ENCODE data around the gene CARTPT. TPM values are rescaled to one million over a fixed set of nuclear protein-coding genes. Genes with fewer than 3 reads are reported as not detected.

CARTPT gene
- 0.23 TPM for total RNA-seq

DNA sequence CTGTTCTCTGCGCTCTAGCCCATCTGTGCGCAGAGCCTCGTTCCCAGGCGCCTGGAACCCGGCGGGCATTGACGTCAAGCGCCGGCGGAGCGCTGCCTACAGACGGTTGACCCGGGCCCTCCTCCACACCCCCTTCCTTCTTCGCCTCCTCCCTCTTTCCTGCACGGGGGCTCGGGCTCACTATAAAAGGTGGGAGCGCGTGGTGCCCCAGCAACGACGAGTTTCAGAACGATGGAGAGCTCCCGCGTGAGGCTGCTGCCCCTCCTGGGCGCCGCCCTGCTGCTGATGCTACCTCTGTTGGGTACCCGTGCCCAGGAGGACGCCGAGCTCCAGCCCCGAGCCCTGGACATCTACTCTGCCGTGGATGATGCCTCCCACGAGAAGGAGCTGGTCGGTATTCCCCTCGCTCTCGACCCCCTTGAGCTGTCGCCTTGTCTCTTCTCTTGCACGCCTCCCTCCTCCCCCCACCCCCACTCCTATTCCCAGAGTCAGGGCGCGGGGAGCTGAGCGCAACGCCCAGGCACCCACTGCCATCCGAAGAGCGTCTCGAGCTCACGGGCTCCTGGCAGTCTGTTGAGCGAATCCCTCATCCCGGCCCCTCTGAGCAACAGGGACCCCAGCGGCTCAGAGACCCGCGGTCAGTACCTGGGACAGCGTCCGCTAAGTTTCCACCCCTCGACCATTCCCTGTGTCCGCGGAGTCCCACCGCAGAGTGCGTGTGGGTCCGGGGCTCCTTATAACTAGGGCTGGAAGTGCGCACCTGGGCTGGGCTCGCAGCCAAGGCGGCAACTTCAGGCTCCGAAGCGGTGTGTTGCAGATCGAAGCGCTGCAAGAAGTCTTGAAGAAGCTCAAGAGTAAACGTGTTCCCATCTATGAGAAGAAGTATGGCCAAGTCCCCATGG lies at the start of gene CARTPT:
Gene CARTPT, plus strand, starts transcription at position 213 of the 902 bp plus-strand sequence. Its CDS starts 19 bp downstream, at position 232.
- no peak for DNase-seq (ENCODE audit: low spot score)

DNA sequence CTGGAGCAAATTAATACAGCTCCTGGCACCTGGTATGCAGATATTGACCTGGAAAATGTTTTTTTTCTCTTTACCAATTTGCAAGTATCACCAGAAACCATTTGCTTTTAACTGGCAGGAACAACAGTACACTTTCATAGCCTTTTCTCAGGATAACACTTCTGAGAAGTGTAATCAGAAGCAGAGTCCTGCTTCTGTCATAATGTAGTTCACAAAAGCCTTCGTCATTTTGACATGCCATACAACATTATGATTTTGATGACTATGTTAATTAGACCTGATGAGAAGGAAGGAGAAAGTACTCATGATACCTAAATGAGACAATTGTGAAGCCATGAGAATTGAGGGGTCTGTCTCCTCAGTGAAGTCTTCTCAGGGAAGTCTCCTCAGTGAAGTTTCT lies 41.1 kb upstream of the CARTPT start:
- no peak for DNase-seq (ENCODE audit: low spot score)

DNA sequence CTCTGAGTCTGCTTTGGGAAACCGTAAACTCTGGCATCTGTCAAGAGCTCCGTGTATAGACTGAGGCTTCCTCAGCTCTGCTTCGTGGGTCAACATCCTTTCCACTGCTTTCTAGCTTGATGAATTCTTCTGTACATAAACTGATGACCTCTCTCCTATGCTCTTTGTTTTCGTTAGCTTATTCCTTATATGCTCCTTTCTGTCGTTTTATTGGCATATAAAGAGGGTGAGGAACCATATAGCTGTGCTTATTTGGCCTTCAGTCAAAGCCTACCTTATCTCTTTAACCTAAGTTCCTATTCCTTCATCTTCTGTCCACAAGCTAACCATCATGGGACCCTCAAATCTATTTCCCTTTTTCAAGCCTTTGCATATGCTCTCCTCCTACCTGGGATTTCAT lies 39.4 kb upstream of the CARTPT start:
- DNase-seq (ENCODE audit: low spot score) = no peak

DNA sequence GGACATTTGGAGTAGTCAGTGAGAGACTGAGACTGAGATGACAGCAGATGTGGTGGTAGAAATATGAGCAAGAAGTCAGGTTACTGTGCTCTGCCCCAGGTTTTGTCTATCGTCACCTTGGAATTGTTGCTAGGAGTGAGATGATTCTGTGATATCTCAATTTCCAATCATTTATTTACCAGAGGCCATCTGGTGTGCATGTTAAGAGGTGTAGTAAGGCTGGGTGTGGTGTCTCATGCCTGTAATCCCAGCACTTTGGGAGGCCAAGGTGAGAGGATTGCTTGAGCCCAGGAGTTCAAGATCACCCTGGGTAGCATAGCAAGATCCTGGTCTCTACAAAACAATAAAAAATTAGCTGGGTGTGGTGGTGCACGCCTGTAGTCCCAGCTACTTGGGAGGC lies 38.6 kb upstream of the CARTPT start:
- DNase-seq (ENCODE audit: low spot score) = no peak

DNA sequence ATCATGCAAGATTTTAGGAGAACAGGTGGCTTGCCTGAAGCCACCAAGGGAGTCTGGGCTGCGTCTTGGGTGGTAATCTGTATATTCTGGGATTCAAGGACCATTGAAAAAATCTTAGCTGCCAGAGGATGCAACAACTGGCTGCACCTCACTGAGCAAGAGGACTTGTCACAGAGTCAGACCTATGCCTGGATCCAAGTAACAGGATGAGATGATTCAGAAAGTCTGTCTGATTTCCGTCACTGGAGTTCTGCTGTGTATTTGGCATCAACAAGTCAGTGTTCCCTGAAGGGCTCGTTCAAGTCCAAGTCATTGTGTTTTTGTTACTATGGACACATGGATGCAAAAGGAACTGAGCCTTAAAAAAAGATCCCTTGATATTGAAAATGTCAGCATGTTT lies 37.8 kb upstream of the CARTPT start:
- DNase-seq (ENCODE audit: low spot score) = no peak

DNA sequence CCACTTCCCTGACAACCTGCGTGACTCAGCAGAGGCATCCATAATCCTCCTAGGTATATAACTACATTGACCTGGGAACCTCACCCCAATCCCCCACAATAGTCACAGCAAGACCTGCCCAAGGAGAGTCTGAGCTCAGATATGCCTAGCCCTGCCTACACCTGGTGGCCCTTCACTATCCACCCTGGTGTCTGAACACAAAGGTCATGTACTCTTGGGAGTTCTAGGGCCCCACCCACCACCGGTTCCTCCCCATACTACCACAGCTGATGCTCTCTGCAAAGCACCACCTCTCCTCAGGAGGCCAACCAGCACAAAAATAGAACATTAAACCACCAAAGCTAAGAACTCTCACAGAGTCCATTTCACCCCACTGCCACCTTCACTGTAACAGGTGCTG lies 34.8 kb upstream of the CARTPT start:
- DNase-seq (ENCODE audit: low spot score) = no peak

DNA sequence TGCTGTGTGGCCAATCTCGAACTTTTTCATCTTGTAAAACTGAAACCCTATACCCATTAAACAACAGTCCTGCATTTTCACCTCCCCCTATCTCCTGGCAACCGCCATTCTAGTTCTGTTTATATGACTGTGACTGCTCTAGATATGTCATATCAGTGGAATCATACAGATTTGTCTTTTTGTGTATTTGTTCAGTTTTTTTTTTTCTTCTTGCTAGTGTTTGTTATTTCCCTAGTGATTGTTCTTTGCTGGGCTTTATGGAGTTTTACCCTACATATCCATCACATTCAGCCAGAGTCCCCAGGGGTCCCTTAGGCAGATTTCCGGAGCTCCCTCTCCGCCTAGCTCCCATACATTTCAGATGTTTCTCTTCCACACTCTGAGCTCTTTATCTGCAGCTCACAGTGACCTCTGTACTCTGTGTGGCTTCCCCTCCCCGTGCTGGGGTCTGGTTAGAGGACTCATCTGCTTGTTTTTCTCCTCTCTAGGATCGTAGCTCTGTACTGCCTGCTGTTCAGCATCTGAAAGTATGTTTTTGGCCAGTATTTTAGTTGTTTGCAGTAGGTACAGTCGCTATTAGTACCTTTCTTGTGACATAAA lies 25.1 kb upstream of the CARTPT start:
- DNase-seq (ENCODE audit: low spot score) = no peak

DNA sequence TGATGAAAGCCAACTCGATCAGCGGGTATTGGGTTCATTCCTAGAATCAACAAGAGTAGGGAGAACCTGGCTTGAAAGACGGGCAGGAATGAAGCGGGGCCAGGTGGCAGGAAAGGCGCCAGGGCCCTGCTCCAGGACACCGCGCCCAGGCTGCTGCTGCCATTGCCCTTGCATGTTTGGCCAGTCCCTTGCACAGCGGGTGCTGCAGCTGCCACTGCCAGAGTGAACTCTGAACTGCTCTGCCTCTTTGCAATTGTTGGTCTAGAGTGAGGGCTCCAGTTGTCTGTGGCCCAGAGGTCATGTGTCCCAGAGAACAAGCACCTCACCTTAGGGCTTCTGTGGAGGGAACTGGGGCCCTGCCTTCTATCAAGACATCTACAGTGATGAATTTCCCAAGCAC lies 24.0 kb upstream of the CARTPT start:
- no peak for DNase-seq (ENCODE audit: low spot score)

DNA sequence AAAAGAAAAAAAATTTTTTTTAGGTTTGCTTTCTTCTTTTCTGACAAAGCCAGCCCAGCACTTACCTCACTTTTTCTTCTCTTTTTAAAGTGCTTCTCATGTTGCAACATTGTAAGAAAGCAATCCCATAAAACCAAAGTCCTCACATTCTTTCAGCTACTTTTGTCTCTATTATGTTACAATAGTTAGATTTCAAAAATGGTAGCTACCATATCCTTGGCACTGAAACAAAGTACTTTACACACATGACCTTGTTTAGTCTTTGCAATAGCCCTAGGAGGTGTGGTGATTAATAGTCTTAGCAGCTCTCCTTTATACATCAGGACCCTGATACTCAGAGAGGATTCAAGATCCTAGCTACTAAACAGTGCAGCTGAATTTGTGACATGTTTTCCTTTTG lies 23.5 kb upstream of the CARTPT start:
- DNase-seq (ENCODE audit: low spot score) = no peak

DNA sequence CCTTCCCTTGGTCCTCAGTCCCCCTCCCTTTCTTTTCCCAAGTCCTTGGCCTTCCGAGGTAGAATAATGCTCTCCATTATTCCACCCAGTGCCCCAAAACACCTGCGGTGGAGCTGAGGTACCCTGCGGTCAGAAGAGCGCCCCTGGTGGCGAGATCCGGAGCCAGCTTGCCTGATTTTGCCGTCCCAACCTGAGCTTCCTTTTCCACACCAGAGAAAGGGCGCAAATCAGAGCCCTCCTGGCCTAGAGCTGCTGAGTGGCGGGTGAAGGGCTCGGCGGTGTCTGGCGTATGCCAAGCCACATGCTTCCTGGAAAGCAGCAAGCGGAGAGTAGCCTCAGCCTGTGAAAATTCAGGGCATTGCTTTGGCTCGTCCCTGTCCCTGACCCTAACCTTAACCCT lies 21.1 kb upstream of the CARTPT start:
- DNase-seq (ENCODE audit: low spot score) = no peak

DNA sequence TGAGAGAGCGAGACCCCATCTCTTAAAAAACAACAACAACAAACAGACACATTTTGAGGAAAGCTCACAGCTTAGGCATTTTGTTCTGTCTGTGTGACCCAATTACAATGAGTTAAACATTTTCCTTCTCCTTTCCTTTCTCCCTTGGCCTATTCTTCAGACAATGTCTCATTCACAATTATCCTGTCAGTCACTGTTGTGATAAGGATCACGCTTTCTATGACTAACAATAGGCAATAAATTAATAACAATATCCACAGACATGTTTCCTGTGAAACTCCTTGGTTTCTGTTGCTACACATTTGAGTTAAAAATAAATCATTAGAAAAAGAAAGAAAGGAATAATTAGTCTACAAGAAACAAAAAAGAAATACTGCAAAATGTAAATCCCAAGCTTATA lies 19.8 kb upstream of the CARTPT start:
- no peak for DNase-seq (ENCODE audit: low spot score)

DNA sequence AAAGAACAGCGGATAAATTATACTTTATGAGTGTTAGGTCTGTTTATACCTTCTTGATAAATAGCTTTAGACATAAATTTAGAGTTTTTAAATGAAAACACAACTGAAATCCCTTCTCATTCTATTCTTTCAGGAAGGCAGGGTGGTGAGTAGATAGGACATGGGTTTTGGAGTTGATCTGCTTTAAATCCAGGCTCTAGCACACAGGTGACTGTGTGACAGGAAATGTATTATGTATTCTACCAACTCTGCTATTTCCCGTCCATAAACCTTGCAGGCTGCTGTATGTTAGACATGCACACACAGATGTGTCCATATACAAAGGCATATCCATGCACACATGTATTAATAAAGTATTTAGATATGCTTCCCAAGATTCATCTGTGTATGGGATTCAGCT lies 19.3 kb upstream of the CARTPT start:
- no peak for DNase-seq (ENCODE audit: low spot score)

DNA sequence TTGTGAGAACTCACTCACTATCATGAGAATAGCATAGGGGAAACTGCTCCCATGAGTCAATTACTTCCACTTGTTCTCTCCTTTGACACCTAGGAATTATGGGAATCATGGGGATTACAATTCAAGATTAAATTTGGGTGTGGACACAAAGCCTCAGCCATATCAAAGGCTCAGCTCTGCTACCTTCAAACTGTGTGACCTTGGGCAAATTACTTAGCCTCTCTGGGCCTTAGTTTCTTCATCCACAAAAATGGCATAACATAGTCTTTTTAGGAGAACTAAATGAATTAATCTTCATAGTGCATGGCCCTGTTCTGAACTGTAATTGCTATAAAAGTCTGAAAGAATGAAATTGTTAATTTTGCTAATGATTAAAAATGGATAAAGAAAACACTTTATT lies 18.3 kb upstream of the CARTPT start:
- DNase-seq (ENCODE audit: low spot score) = no peak

DNA sequence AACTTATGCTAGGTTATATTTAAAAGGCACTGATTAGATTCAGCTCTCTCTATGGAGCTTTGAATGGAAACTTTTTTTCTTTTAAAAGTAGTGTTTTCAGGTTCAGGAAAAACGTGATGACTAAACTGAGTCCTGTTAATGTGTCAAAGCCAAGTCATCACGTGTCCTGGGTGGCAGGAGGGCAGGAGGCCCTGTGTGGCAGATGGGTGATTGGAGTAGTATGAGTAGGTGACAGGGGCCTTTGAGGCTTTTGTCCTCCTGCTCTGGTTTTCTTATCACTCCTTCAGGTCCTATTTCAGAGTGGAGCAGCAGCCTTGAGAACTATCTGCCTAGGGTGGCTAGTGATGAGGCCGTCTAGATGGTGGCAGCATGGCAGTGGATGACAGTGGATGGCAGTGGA lies 17.7 kb upstream of the CARTPT start:
- no peak for DNase-seq (ENCODE audit: low spot score)

DNA sequence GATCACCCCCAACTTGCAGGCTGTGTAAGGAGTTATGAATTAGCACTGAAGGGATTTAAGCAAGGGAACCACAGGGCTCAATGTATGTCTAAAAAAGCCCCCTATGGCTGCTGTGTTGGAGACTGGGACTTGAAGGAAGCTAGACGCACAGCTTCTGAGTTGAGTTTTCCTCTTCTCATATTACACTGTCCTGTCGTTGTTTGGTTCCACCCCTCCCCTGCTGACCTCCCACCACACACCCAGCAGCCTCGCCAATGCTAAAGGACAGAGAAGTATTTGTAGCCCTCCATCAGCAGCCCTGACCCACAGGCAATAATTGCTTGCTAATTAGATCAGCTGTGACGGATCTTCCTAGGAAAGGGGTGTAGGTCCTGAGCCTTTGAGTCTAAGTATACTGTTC lies 15.1 kb upstream of the CARTPT start:
- DNase-seq (ENCODE audit: low spot score) = no peak

DNA sequence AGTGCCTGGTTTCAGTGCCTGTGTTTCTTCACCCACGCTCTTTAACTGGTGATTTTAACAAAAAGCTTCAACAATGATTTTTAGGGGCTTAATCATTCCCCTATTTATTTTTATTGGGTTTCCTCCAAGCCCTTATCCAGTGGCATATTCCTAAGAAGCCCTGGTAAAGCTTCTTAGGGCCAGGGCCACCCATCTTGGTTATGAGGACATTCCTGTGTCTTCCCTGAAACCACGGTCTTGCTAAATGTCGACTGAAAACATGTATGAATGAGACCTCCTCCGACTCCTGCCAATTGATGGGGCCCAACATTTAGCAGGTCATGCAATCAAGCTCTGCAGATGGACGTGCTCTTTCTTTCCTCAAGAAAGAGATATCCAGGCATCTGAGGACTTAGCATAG lies 13.7 kb upstream of the CARTPT start:
- no peak for DNase-seq (ENCODE audit: low spot score)

DNA sequence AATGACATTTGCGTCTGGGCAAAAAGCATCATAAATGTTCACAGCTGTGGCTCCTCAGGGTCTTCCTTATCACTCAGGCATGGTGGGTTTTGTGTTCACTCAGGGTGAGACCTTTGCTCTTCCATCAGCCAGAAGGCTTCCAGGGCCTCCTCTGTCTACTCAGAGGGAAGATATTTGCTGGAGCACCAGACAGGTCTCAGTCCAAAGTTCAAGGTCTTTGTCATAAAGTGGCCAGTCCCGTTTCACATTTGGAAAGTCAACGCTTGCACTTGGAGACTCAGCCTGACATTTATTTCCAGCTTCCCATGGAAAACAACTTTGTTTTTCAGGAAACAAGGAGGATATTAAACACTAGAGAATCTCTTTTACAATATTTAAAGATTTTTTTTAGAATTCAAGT lies 12.2 kb upstream of the CARTPT start:
- DNase-seq (ENCODE audit: low spot score) = no peak

DNA sequence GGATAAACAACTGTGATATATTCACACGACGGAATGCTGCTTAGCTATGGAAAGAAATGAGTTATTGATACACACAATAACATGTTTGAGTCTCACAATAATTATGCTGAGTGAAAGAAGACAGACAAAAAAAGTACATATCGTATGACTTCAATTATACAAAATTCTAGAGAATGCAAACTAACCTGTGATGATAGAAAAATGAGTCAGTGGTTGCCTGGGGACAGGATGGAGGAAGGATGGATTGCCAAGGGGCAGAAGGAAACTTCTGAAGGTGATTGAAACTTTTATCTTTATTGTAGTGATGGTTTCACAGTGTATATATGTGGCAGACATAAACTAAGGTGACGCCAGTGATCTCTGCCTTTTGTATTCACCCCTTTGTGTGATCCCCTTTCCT lies 7.5 kb upstream of the CARTPT start:
- no peak for DNase-seq (ENCODE audit: low spot score)

DNA sequence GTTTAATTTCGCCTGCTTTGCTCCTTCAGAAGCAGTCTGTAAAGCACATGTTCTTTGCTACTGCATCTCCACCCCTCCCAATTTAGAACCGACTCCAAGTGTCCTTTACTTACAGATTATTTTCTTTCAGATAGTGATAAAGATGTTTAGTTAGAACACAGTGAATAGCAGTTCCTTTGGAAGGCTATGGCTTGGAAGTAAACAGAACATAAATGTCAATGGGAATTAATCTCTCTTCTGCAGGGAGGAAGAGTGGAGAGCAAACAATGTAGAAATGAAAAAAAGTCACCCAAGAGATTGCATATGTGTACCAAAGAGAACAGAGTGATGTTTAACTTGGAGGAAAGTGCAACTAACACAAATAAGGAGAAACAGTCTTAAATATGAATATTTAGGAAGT lies 4.2 kb upstream of the CARTPT start:
- DNase-seq (ENCODE audit: low spot score) = no peak

DNA sequence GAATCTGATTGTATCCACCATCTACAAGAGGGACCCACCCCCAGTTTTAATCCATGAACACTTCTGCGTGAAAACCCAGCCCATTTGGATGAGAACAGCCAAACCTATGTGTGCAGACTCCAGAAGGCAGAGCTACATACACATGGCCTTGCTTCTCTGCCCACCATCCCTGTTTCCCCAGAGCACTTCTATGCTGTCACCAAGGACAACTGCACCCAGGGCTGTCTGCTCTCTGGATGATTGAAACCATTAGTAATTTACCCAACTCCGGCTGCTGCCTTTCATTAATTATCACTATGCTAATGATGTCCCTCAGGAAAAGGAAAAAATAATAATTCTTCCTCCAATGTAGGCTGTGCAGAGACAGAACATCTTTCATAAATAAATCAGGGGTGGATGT lies 8.9 kb downstream of the CARTPT start:
- no peak for DNase-seq (ENCODE audit: low spot score)

DNA sequence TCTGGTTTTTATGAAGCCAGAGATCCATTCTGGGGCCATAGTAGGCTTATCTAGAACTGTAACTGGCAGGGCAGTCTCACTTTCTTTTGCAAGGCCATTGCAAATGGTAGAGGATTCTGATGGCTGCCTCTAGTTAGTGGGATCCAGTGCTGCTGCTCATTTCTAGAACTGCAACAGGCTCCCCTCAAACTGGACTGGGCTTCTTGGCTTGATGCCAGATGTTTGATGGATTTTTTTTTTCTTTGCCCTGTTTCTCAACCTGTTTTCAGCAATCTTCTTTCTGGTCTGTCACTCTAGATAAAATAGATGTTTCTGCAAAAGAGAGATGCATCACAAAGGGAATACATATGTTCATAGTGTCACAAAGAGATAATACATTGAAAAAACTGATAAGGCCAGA lies 11.9 kb downstream of the CARTPT start:
- no peak for DNase-seq (ENCODE audit: low spot score)

DNA sequence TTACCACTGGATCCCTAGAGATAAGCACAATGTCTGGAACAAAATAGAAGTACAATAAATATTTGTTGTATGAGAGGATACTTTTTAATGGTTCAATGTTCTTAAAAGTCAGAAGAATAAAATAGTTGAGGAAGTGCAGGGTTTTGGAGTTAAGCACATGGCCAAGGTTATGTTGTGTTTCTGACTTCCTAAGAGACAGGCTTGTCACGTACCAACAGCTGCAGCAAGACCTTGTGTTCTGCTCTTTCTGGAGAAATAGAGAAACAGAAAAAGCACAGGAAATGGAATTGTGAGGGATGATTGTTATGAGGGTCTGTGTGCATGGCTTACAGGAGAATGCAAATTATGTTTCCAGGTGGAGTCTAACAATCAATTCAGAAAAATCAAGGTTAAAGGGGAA lies 12.9 kb downstream of the CARTPT start:
- DNase-seq (ENCODE audit: low spot score) = no peak

DNA sequence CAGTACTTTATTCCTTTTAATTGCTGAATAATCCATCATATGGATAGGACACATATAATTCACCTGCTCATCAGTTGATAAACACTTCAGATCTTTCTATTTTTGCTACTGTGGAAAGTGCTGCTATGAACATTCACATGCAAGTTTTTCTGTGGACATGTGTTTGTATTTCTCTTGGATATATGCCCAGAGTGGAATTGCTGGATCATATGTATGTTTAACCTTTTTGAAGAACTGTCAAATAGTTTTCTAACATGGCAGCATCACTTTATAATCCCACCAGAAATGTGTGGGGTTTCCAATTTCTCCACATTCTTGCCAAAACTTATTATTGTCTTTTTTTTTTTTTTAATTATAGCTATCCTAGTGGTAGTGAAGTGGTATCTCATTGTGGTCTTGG lies 15.1 kb downstream of the CARTPT start:
- DNase-seq (ENCODE audit: low spot score) = no peak
